ENCODE measurements around the gene SLC6A3.
A peak's percentile ranks its signal among the peaks of the same experiment; 100 is the strongest.

The SLC6A3 gene

GRCh38 chr5:1352231-1353219, 92.7 kb downstream of the SLC6A3 start:
- Histone ChIP-seq H3K9ac (ENCODE audit: low read length) (no peak overlapping the region), H3K27ac (ENCODE audit: low read depth, low read length) (no peak overlapping the region), H3K4me1 (ENCODE audit: control insufficient read depth, insufficient read depth, low read length) (peaks cover 5% of the 10 kb centered on the region), H3K9me3 (ENCODE audit: control insufficient read depth, insufficient read depth, low read depth, low read length) (no peaks in the 10 kb centered on the region), H3K4me3 (ENCODE audit: low read depth, low read length) (no peak overlapping the region), H3K36me3 (ENCODE audit: control insufficient read depth, insufficient read depth, low read length) (no peaks in the 10 kb centered on the region), H3K27me3 (ENCODE audit: control insufficient read depth, insufficient read depth, low read length) (no peaks in the 10 kb centered on the region)

GRCh38 chr5:1351156-1351555, 94.1 kb downstream of the SLC6A3 start:
- no peaks in the 10 kb centered on the region for H3K9me3 ChIP-seq (ENCODE audit: control insufficient read depth, insufficient read depth, low read depth, low read length)
- no peaks in the 10 kb centered on the region for H3K36me3 ChIP-seq (ENCODE audit: control insufficient read depth, insufficient read depth, low read length)
- no peak overlapping the region for H3K4me3 ChIP-seq (ENCODE audit: low read depth, low read length)
- no peak overlapping the region for H3K27ac ChIP-seq (ENCODE audit: low read depth, low read length)
- no peak overlapping the region for H3K9ac ChIP-seq (ENCODE audit: low read length)
- peaks cover 5% of the 10 kb centered on the region; the same call in 1 of the 2 replicates for H3K4me1 ChIP-seq (ENCODE audit: control insufficient read depth, insufficient read depth, low read length)
- no peaks in the 10 kb centered on the region for H3K27me3 ChIP-seq (ENCODE audit: control insufficient read depth, insufficient read depth, low read length)

GRCh38 chr5:1349246-1349645, 96.0 kb downstream of the SLC6A3 start:
- H3K9me3 ChIP-seq (ENCODE audit: control insufficient read depth, insufficient read depth, low read depth, low read length): no peaks in the 10 kb centered on the region
- no peak overlapping the region for H3K27ac ChIP-seq (ENCODE audit: low read depth, low read length)
- H3K27me3 ChIP-seq (ENCODE audit: control insufficient read depth, insufficient read depth, low read length): no peaks in the 10 kb centered on the region

GRCh38 chr5:1348986-1349245, 96.3 kb downstream of the SLC6A3 start:
- H3K4me3 ChIP-seq (ENCODE audit: low read depth, low read length): no peak overlapping the region

More at GRCh38 chr5:1349246-1349645, 96.0 kb downstream of the SLC6A3 start:
- H3K36me3 ChIP-seq (ENCODE audit: control insufficient read depth, insufficient read depth, low read length): no peaks in the 10 kb centered on the region
- H3K9ac ChIP-seq (ENCODE audit: low read length): no peak overlapping the region
- H3K4me1 ChIP-seq (ENCODE audit: control insufficient read depth, insufficient read depth, low read length): peaks cover 5% of the 10 kb centered on the region; the same call in 1 of the 2 replicates
- no peak overlapping the region for H3K4me3 ChIP-seq (ENCODE audit: low read depth, low read length)

GRCh38 chr5:1347571-1347970, 97.7 kb downstream of the SLC6A3 start:
- Histone ChIP-seq H3K27ac (ENCODE audit: low read depth, low read length) (no peak overlapping the region), H3K4me1 (ENCODE audit: control insufficient read depth, insufficient read depth, low read length) (peaks cover 9% of the 10 kb centered on the region), H3K36me3 (ENCODE audit: control insufficient read depth, insufficient read depth, low read length) (peaks cover 9% of the 10 kb centered on the region), H3K27me3 (ENCODE audit: control insufficient read depth, insufficient read depth, low read length) (no peaks in the 10 kb centered on the region), H3K9me3 (ENCODE audit: control insufficient read depth, insufficient read depth, low read depth, low read length) (no peaks in the 10 kb centered on the region), H3K4me3 (ENCODE audit: low read depth, low read length) (no peak overlapping the region), H3K9ac (ENCODE audit: low read length) (no peak overlapping the region)

More at GRCh38 chr5:1348986-1349245, 96.3 kb downstream of the SLC6A3 start:
- Histone ChIP-seq H3K4me1 (ENCODE audit: control insufficient read depth, insufficient read depth, low read length) (peaks cover 7% of the 10 kb centered on the region), H3K27ac (ENCODE audit: low read depth, low read length) (no peak overlapping the region), H3K27me3 (ENCODE audit: control insufficient read depth, insufficient read depth, low read length) (no peaks in the 10 kb centered on the region), H3K9me3 (ENCODE audit: control insufficient read depth, insufficient read depth, low read depth, low read length) (no peaks in the 10 kb centered on the region), H3K9ac (ENCODE audit: low read length) (no peak overlapping the region), H3K36me3 (ENCODE audit: control insufficient read depth, insufficient read depth, low read length) (no peaks in the 10 kb centered on the region)

- H3K9ac ChIP-seq (ENCODE audit: low read length): no peak overlapping the region
Measured at GRCh38 chr5:1346627-1347440, 98.4 kb downstream of the SLC6A3 start.

GRCh38 chr5:1345876-1346626, 99.2 kb downstream of the SLC6A3 start:
- H3K36me3 ChIP-seq (ENCODE audit: control insufficient read depth, insufficient read depth, low read length): peaks cover 24% of the 10 kb centered on the region
- no peaks in the 10 kb centered on the region for H3K27me3 ChIP-seq (ENCODE audit: control insufficient read depth, insufficient read depth, low read length)
- H3K4me3 ChIP-seq (ENCODE audit: low read depth, low read length): peak overlapping the region; percentile 98
- H3K4me1 ChIP-seq (ENCODE audit: control insufficient read depth, insufficient read depth, low read length): peaks cover 9% of the 10 kb centered on the region
- H3K9ac ChIP-seq (ENCODE audit: low read length): peak overlapping the region; percentile 81
- no peak overlapping the region; the same call in 1 of the 2 replicates for H3K27ac ChIP-seq (ENCODE audit: low read depth, low read length)
- H3K9me3 ChIP-seq (ENCODE audit: control insufficient read depth, insufficient read depth, low read depth, low read length): no peaks in the 10 kb centered on the region

More at GRCh38 chr5:1346627-1347440, 98.4 kb downstream of the SLC6A3 start:
- Histone ChIP-seq H3K27me3 (ENCODE audit: control insufficient read depth, insufficient read depth, low read length) (no peaks in the 10 kb centered on the region), H3K4me1 (ENCODE audit: control insufficient read depth, insufficient read depth, low read length) (peaks cover 9% of the 10 kb centered on the region), H3K36me3 (ENCODE audit: control insufficient read depth, insufficient read depth, low read length) (peaks cover 16% of the 10 kb centered on the region), H3K9me3 (ENCODE audit: control insufficient read depth, insufficient read depth, low read depth, low read length) (no peaks in the 10 kb centered on the region), H3K4me3 (ENCODE audit: low read depth, low read length) (no peak overlapping the region), H3K27ac (ENCODE audit: low read depth, low read length) (no peak overlapping the region)

- Histone ChIP-seq H3K4me1 (ENCODE audit: control insufficient read depth, insufficient read depth, low read length) (peaks cover 9% of the 10 kb centered on the region), H3K4me3 (ENCODE audit: low read depth, low read length) (peak within 1 kb of the TSS; percentile 98), H3K27ac (ENCODE audit: low read depth, low read length) (peak within 1 kb of the TSS; percentile 70; the same call in 1 of the 2 replicates), H3K27me3 (ENCODE audit: control insufficient read depth, insufficient read depth, low read length) (no peaks in the 10 kb centered on the region), H3K9me3 (ENCODE audit: control insufficient read depth, insufficient read depth, low read depth, low read length) (no peaks in the 10 kb centered on the region), H3K36me3 (ENCODE audit: control insufficient read depth, insufficient read depth, low read length) (peaks cover 32% of the 10 kb centered on the region), H3K9ac (ENCODE audit: low read length) (peak within 1 kb of the TSS; percentile 81)
Measured at GRCh38 chr5:1344975-1345838, 100.0 kb downstream of the SLC6A3 start, which contains the start of gene CLPTM1L. CLPTM1L (minus strand) TSS chr5:1345099; CDS start chr5:1344841, 258 bp downstream.

GRCh38 chr5:1343931-1344901, 101.0 kb downstream of the SLC6A3 start:
- Histone ChIP-seq H3K36me3 (ENCODE audit: control insufficient read depth, insufficient read depth, low read length) (peaks cover 37% of the 10 kb centered on the region), H3K9me3 (ENCODE audit: control insufficient read depth, insufficient read depth, low read depth, low read length) (no peaks in the 10 kb centered on the region), H3K4me1 (ENCODE audit: control insufficient read depth, insufficient read depth, low read length) (peaks cover 9% of the 10 kb centered on the region), H3K4me3 (ENCODE audit: low read depth, low read length) (peak overlapping the region; percentile 98), H3K9ac (ENCODE audit: low read length) (peak overlapping the region; percentile 68), H3K27ac (ENCODE audit: low read depth, low read length) (no peak overlapping the region), H3K27me3 (ENCODE audit: control insufficient read depth, insufficient read depth, low read length) (no peaks in the 10 kb centered on the region)
